GM12878 (cell line): ENCODE results near the gene TRAPPC2B. TPM values are rescaled to one million over a fixed set of nuclear protein-coding genes. Genes with fewer than 3 reads are reported as not detected.

Source experiments
- ATAC-seq: fragments of 200-7000 bp; cut with Tn5 transposase; 3 replicates; pipeline ENCODE4 v1.9.1; 2020; ENCODE audit warnings: mild to moderate bottlenecking, moderate library complexity
- BruUV-seq: library from RNA; stranded (reverse); fragments of 400-500 nt; replicated peaks from 2 replicates; lab custom pipeline; 2021; lab: Mats Ljungman, UMichigan
- CTCF ChIA-PET: fragments of 300-600 bp; sonication (Branson Sonifier 250); formaldehyde crosslinking; extraction: SDS; loops from one replicate; lab custom pipeline; 2021; ENCODE audit warnings: inconsistent platforms; lab: Yijun Ruan, JAX
- POLR2A ChIA-PET: fragments of 350-600 bp; formaldehyde crosslinking; extraction: SDS; loops from one replicate; lab custom pipeline; 2021; ENCODE audit warnings: inconsistent platforms; lab: Charles Lee
- RAD21 ChIA-PET: fragments of 300-600 bp; sonication (Branson Sonifier 250); formaldehyde crosslinking; loops from one replicate; lab custom pipeline; 2023; ENCODE audit warnings: antibody characterized with exemption; ENCODE audit not compliant: unreplicated experiment; lab: Charles Lee
- SMC1A ChIA-PET: fragments of 300-600 bp; sonication (Branson Sonifier 250); formaldehyde crosslinking; loops from one replicate; lab custom pipeline; 2023; ENCODE audit not compliant: unreplicated experiment, uncharacterized antibody; lab: Charles Lee
- DNase-seq: peaks from one replicate; pipeline ENCODE4 v3.0.0-alpha.2; 2011; ENCODE audit warnings: low read depth, low spot score
- FAIRE-seq: peaks from 3 replicates; lab custom pipeline; 2011; peaks lifted over from hg19 to GRCh38; lab: Jason Lieb, UNC
- H2AFZ ChIP-seq: 2 replicates; pipeline ENCODE4 v1.6.0; 2011; ENCODE audit warnings: low read depth, low read length, control low read depth; ENCODE audit not compliant: control insufficient read depth
- H3K27ac ChIP-seq: 2 replicates; pipeline ENCODE4 v1.5.1; 2011; ENCODE audit warnings: control low read depth; ENCODE audit not compliant: control insufficient read depth, insufficient read depth
- H3K27me3 ChIP-seq, 2 experiments: replicated peaks in 1 of 2; 2 replicates each; pipeline versions ENCODE4 v1.6.0 to v1.6.1; 2011; ENCODE audit warnings: low read length in 1 of 2; ENCODE audit not compliant: control insufficient read depth in 2 of 2, insufficient read depth in 2 of 2
- H3K36me3 ChIP-seq, 2 experiments: 2 replicates each; pipeline ENCODE4 v1.5.1; 2011; ENCODE audit warnings: low read length in 1 of 2; ENCODE audit not compliant: control insufficient read depth in 2 of 2, insufficient read depth in 2 of 2
- H3K4me1 ChIP-seq: 2 replicates; pipeline ENCODE4 v1.6.1; 2011; ENCODE audit warnings: mild to moderate bottlenecking, low read length, moderate library complexity, mixed read lengths; ENCODE audit not compliant: control insufficient read depth, insufficient read depth
- H3K4me2 ChIP-seq: 2 replicates; pipeline ENCODE4 v1.6.0; 2011; ENCODE audit warnings: control low read depth; ENCODE audit not compliant: control insufficient read depth, insufficient read depth
- H3K4me3 ChIP-seq: fragments of 200-600 bp; sonication (generic); 2 replicates; pipeline ENCODE4 v1.5.1; 2016
- H3K79me2 ChIP-seq: 2 replicates; pipeline ENCODE4 v1.6.0; 2011; ENCODE audit warnings: low read length; ENCODE audit not compliant: control insufficient read depth, insufficient read depth
- H3K9ac ChIP-seq: 2 replicates; pipeline ENCODE4 v1.8.0; 2011; ENCODE audit warnings: low read length, control low read depth, mixed read lengths; ENCODE audit not compliant: control insufficient read depth, insufficient read depth
- H3K9me3 ChIP-seq: replicated peaks from 3 replicates; pipeline ENCODE4 v1.5.1; 2011; ENCODE audit warnings: mild to moderate bottlenecking, low read length; ENCODE audit not compliant: control insufficient read depth, insufficient read depth
- H4K20me1 ChIP-seq: 2 replicates; pipeline ENCODE4 v1.6.0; 2011; ENCODE audit not compliant: control insufficient read depth, insufficient read depth
- HCFC1 ChIP-seq: fragments of 150-350 bp; IDR thresholded peaks from 2 replicates; pipeline ENCODE4 v1.6.1; 2014; ENCODE audit warnings: low read length
- HDAC6 ChIP-seq: fragments of 200-600 bp; sonication (generic); IDR thresholded peaks from one replicate; pipeline ENCODE4 v1.8.0; 2017; ENCODE audit warnings: antibody characterized with exemption; ENCODE audit not compliant: unreplicated experiment
- KDM1A ChIP-seq: fragments of 200-600 bp; sonication (generic); IDR thresholded peaks from 2 replicates; pipeline ENCODE4 v1.6.1; 2016; ENCODE audit warnings: borderline replicate concordance
- MEF2B ChIP-seq: fragments of 450-650 bp; IDR thresholded peaks from 2 replicates; pipeline ENCODE4 v1.6.1; 2018; ENCODE audit warnings: mild to moderate bottlenecking, moderate library complexity; ENCODE audit not compliant: partially characterized antibody, poor library complexity, severe bottlenecking
- NBN ChIP-seq: fragments of 450-650 bp; IDR thresholded peaks from 2 replicates; pipeline ENCODE4 v1.6.1; 2016
- NFYB ChIP-seq: IDR thresholded peaks from 2 replicates; pipeline ENCODE4 v1.6.1; 2011; ENCODE audit warnings: low read depth, mild to moderate bottlenecking, low read length, improper control_type of control experiment, moderate library complexity; ENCODE audit not compliant: insufficient read depth
- NR2C1 ChIP-seq: fragments of 450-650 bp; IDR thresholded peaks from 2 replicates; pipeline ENCODE4 v1.6.1; 2017; ENCODE audit warnings: antibody characterized with exemption, mild to moderate bottlenecking, moderate library complexity
- NR2C2 ChIP-seq: IDR thresholded peaks from 2 replicates; pipeline ENCODE4 v1.6.1; 2011; ENCODE audit warnings: borderline replicate concordance, low read depth; ENCODE audit not compliant: control insufficient read depth, insufficient read length
- RBBP5 ChIP-seq: fragments of 200-600 bp; sonication (generic); conservative IDR thresholded peaks from 2 replicates; pipeline ENCODE4 v1.6.1; 2016
- RCOR1 ChIP-seq: conservative IDR thresholded peaks from 2 replicates; pipeline ENCODE4 v1.6.1; 2012; ENCODE audit warnings: low read depth, low read length, improper control_type of control experiment
- RELA ChIP-seq: fragments of 450-650 bp; IDR thresholded peaks from 2 replicates; pipeline ENCODE4 v1.8.0; 2014; ENCODE audit warnings: borderline replicate concordance; ENCODE audit not compliant: partially characterized antibody
- RUNX3 ChIP-seq: IDR thresholded peaks from 2 replicates; pipeline ENCODE4 v1.6.1; 2012; ENCODE audit warnings: low read length, inconsistent platforms
- SIX5 ChIP-seq: IDR thresholded peaks from 2 replicates; pipeline ENCODE4 v1.6.1; 2011; ENCODE audit warnings: mild to moderate bottlenecking, low read depth, low read length, moderate library complexity; ENCODE audit not compliant: severe bottlenecking
- SMAD1 ChIP-seq: fragments of 450-650 bp; IDR thresholded peaks from 2 replicates; pipeline ENCODE4 v1.6.1; 2018; ENCODE audit warnings: mild to moderate bottlenecking, low read depth; ENCODE audit not compliant: partially characterized antibody
- TCF7 ChIP-seq: IDR thresholded peaks from 2 replicates; pipeline ENCODE4 v1.6.1; 2014; ENCODE audit warnings: antibody characterized with exemption, borderline replicate concordance
- WGBS: methylation state at CpG from one replicate; pipeline ENCODE4 v1.1.6; 2016; ENCODE audit warnings: low lambda C conversion rate; ENCODE audit not compliant: insufficient replicate concordance, insufficient coverage; ENCODE audit errors: missing lambda C conversion rate; 5-methylcytosine and 5-hydroxymethylcytosine counted together
- in situ Hi-C: fragments of 300-500 bp; cut with MboI; formaldehyde crosslinking; loops from 9 replicates; pipeline ENCODE4 v1.14.3; 2018; ENCODE audit warnings: mixed read lengths
- intact Hi-C: fragments of 100-400 bp; cut with micrococcal nuclease; formaldehyde crosslinking; loops from one replicate; pipeline ENCODE4 v1.14.2; 2022; ENCODE audit not compliant: unreplicated experiment
- polyA plus RNA-seq, 11 experiments: library from polyadenylated mRNA; depleted of rRNA in 4 of 11; unstranded in 6 of 11; stranded (reverse) in 5 of 11; fragments of >200 nt; fragmentation: Nextera tagmentation in 4 of 11; fragmentation: Illumina TruSeq in 1 of 11; extraction: Ambion mirVana in 4 of 11; extraction: Trizol in 1 of 11; gene quantifications; 1 replicate in 1 of 11; 2 replicates in 10 of 11; pipeline versions ENCODE4 v1.2.1 to v1.2.3, GENCODE V29; 2011 to 2016; ENCODE audit warnings: inconsistent platforms in 2 of 11, missing spikeins in 2 of 11, low read depth in 1 of 11
- total RNA-seq, 4 experiments: library from RNA; depleted of rRNA in 3 of 4; stranded (reverse); fragments of >200 nt in 3 of 4; fragmentation: Illumina TruSeq in 1 of 4; extraction: Trizol in 1 of 4; gene quantifications; 2 replicates each; pipeline versions ENCODE4 v1.2.1 to v1.2.3, GENCODE V29; 2013 to 2021
- TF ChIP-seq, protein P1 (sequence below): fragments of 450-650 bp; IDR thresholded peaks from 2 replicates; pipeline ENCODE4 v1.6.1; 2017; ENCODE audit warnings: mild to moderate bottlenecking, low read depth, inconsistent platforms; ENCODE audit not compliant: poor library complexity, severe bottlenecking
- TF ChIP-seq, protein P2 (sequence below): fragments of 450-650 bp; IDR thresholded peaks from 2 replicates; pipeline ENCODE4 v1.6.1; 2016; ENCODE audit warnings: mild to moderate bottlenecking
- TF ChIP-seq, protein P3 (sequence below): IDR thresholded peaks from 2 replicates; pipeline ENCODE4 v1.6.1; 2012; ENCODE audit warnings: low read depth, low read length, improper control_type of control experiment
- TF ChIP-seq, protein P4 (sequence below): fragments of 450-650 bp; IDR thresholded peaks from 2 replicates; pipeline ENCODE4 v1.6.1; 2018; ENCODE audit warnings: borderline replicate concordance, mild to moderate bottlenecking; ENCODE audit not compliant: partially characterized antibody

Gene TRAPPC2B
- total and polyA plus RNA-seq, 10 of the 15 experiments (the other 5 are each of a cell fraction or from before 2014, with no cell fraction given), result 10.6 to 86.4 (median 25.6) TPM

DNA sequence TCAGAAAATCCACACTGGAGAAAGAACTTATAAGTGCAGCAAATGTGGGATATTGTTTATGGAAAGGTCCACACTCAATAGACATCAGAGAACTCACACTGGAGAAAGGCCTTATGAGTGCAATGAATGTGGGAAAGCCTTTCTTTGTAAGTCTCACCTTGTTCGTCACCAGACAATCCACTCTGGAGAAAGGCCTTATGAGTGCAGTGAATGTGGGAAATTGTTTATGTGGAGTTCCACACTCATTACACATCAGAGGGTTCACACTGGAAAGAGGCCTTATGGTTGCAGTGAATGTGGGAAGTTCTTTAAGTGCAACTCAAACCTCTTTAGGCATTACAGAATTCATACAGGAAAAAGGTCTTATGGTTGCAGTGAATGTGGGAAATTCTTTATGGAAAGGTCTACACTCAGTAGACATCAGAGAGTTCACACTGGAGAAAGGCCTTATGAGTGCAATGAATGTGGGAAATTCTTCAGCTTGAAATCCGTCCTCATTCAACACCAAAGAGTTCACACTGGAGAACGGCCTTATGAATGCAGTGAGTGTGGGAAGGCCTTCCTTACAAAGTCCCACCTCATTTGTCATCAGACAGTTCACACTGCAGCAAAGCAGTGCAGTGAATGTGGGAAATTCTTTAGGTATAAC, 14.3 kb downstream of the TRAPPC2B start:
- FAIRE-seq, result no peak
- H3K36me3 ChIP-seq, result peaks cover 1 to 3% of the 10 kb centered on the region in 2 experiments; a peak in 2 of 4 replicates
- no peaks in the 10 kb centered on the region for H3K4me1 ChIP-seq
- H3K27me3 ChIP-seq, result no peaks in the 10 kb centered on the region
- ChIA-PET RAD21 (no interaction called here), POLR2A (no interaction called here), SMC1A (no interaction called here), CTCF (no interaction called here)
- intact Hi-C loops, result no loop called here
- no peak for TF ChIP-seq SIX5
- no peak for TF ChIP-seq RBBP5
- no peak for TF ChIP-seq NR2C1
- no peak for TF ChIP-seq HCFC1
- TF ChIP-seq, protein P1, sequence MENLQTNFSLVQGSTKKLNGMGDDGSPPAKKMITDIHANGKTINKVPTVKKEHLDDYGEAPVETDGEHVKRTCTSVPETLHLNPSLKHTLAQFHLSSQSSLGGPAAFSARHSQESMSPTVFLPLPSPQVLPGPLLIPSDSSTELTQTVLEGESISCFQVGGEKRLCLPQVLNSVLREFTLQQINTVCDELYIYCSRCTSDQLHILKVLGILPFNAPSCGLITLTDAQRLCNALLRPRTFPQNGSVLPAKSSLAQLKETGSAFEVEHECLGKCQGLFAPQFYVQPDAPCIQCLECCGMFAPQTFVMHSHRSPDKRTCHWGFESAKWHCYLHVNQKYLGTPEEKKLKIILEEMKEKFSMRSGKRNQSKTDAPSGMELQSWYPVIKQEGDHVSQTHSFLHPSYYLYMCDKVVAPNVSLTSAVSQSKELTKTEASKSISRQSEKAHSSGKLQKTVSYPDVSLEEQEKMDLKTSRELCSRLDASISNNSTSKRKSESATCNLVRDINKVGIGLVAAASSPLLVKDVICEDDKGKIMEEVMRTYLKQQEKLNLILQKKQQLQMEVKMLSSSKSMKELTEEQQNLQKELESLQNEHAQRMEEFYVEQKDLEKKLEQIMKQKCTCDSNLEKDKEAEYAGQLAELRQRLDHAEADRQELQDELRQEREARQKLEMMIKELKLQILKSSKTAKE, result no peak
- TF ChIP-seq, protein P2, sequence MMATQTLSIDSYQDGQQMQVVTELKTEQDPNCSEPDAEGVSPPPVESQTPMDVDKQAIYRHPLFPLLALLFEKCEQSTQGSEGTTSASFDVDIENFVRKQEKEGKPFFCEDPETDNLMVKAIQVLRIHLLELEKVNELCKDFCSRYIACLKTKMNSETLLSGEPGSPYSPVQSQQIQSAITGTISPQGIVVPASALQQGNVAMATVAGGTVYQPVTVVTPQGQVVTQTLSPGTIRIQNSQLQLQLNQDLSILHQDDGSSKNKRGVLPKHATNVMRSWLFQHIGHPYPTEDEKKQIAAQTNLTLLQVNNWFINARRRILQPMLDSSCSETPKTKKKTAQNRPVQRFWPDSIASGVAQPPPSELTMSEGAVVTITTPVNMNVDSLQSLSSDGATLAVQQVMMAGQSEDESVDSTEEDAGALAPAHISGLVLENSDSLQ, result no peak
- TF ChIP-seq RUNX3, result no peak
- no peak for TF ChIP-seq TCF7
- TF ChIP-seq NR2C2, result no peak
- TF ChIP-seq KDM1A, result no peak
- no peak for TF ChIP-seq RELA
- no peak for TF ChIP-seq MEF2B
- TF ChIP-seq, protein P3, sequence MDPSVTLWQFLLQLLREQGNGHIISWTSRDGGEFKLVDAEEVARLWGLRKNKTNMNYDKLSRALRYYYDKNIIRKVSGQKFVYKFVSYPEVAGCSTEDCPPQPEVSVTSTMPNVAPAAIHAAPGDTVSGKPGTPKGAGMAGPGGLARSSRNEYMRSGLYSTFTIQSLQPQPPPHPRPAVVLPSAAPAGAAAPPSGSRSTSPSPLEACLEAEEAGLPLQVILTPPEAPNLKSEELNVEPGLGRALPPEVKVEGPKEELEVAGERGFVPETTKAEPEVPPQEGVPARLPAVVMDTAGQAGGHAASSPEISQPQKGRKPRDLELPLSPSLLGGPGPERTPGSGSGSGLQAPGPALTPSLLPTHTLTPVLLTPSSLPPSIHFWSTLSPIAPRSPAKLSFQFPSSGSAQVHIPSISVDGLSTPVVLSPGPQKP, result no peak
- TF ChIP-seq, protein P4, sequence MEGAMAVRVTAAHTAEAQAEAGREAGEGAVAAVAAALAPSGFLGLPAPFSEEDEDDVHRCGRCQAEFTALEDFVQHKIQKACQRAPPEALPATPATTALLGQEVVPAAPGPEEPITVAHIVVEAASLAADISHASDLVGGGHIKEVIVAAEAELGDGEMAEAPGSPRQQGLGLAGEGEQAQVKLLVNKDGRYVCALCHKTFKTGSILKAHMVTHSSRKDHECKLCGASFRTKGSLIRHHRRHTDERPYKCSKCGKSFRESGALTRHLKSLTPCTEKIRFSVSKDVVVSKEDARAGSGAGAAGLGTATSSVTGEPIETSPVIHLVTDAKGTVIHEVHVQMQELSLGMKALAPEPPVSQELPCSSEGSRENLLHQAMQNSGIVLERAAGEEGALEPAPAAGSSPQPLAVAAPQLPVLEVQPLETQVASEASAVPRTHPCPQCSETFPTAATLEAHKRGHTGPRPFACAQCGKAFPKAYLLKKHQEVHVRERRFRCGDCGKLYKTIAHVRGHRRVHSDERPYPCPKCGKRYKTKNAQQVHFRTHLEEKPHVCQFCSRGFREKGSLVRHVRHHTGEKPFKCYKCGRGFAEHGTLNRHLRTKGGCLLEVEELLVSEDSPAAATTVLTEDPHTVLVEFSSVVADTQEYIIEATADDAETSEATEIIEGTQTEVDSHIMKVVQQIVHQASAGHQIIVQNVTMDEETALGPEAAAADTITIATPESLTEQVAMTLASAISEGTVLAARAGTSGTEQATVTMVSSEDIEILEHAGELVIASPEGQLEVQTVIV, result no peak
- TF ChIP-seq HDAC6, result no peak
- no peak for TF ChIP-seq SMAD1
- TF ChIP-seq NBN, result no peak
- TF ChIP-seq NFYB, result no peak
- no peak for TF ChIP-seq RCOR1
- no peaks in the 10 kb centered on the region for H3K79me2 ChIP-seq
- no TSS peak for BruUV-seq
- H2AFZ ChIP-seq, result no peak overlapping the region
- in situ Hi-C loops, result no loop called here
- H3K27ac ChIP-seq, result no peak overlapping the region
- no peaks in the 10 kb centered on the region for H4K20me1 ChIP-seq
- H3K9me3 ChIP-seq, result peaks cover 20% of the 10 kb centered on the region
- WGBS, result 95% methylated on average over 3 of the region's 3 CpGs
- DNase-seq, result no peak
- H3K4me3 ChIP-seq, result no peak overlapping the region
- H3K4me2 ChIP-seq, result no peak overlapping the region
- no peak for ATAC-seq
- no peak overlapping the region for H3K9ac ChIP-seq
